SK-N-SH (cell line): ENCODE data around the gene BBOF1.

Source experiments
- CHD2 ChIP-seq: fragments of 150-350 bp; IDR thresholded peaks from 2 replicates; pipeline ENCODE4 v1.6.1; 2018; ENCODE audit warnings: low read length; ENCODE audit not compliant: partially characterized antibody
- EP300 ChIP-seq, 2 experiments: IDR thresholded peaks; 2 replicates each; pipeline versions ENCODE4 v1.4.0 to v1.6.1; 2012; ENCODE audit warnings: borderline replicate concordance in 1 of 2, low read depth in 1 of 2, low read length in 1 of 2
- MXI1 ChIP-seq: IDR thresholded peaks from 2 replicates; pipeline ENCODE4 v1.6.1; 2012; ENCODE audit warnings: mild to moderate bottlenecking, low read depth, low read length, improper control_type of control experiment
- USF2 ChIP-seq: fragments of 150-350 bp; IDR thresholded peaks from 2 replicates; pipeline ENCODE4 v1.6.1; 2017; ENCODE audit warnings: antibody characterized with exemption, low read length, low read depth, borderline replicate concordance
- YY1 ChIP-seq: IDR thresholded peaks from 2 replicates; pipeline ENCODE4 v1.4.0; 2012; ENCODE audit warnings: low read depth, mild to moderate bottlenecking
- TF ChIP-seq, protein P1 (sequence below): fragments of 200-600 bp; sonication (generic); IDR thresholded peaks from 2 replicates; pipeline ENCODE4 v1.6.1; 2017; ENCODE audit warnings: antibody characterized with exemption, mild to moderate bottlenecking, moderate library complexity
- TF ChIP-seq, protein P2 (sequence below): IDR thresholded peaks from 2 replicates; pipeline ENCODE4 v1.6.1; 2012; ENCODE audit warnings: mild to moderate bottlenecking, low read depth, low read length, moderate library complexity
- TF ChIP-seq, protein P3 (sequence below): IDR thresholded peaks from 2 replicates; pipeline ENCODE4; 2012

DNA sequence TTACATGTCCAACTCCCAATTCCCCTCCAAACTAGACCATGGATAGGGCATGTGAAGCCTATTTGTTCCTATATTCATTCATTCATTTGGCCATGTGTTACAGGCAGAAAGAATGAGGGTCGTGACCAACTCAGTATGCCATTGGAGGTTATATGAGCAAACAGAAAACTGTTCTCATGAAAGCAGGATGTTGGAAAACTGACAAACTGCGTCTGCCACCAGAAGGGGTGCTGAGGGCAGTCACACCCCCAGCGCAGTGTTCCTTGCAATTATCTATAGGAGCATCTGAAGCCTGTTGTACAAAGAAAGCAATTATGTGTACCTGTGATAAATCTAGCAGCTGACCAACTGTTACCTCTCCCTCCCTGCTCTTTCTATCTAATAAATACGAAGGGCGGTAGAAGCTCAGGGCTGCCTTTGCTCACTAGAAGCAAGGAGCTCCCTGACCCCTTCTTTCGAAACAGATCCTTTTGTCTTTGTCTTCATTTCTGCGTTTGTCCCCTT, 21.2 kb upstream of the BBOF1 start:
- TF ChIP-seq, protein P1, sequence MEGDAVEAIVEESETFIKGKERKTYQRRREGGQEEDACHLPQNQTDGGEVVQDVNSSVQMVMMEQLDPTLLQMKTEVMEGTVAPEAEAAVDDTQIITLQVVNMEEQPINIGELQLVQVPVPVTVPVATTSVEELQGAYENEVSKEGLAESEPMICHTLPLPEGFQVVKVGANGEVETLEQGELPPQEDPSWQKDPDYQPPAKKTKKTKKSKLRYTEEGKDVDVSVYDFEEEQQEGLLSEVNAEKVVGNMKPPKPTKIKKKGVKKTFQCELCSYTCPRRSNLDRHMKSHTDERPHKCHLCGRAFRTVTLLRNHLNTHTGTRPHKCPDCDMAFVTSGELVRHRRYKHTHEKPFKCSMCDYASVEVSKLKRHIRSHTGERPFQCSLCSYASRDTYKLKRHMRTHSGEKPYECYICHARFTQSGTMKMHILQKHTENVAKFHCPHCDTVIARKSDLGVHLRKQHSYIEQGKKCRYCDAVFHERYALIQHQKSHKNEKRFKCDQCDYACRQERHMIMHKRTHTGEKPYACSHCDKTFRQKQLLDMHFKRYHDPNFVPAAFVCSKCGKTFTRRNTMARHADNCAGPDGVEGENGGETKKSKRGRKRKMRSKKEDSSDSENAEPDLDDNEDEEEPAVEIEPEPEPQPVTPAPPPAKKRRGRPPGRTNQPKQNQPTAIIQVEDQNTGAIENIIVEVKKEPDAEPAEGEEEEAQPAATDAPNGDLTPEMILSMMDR = no peak
- TF ChIP-seq, protein P2, sequence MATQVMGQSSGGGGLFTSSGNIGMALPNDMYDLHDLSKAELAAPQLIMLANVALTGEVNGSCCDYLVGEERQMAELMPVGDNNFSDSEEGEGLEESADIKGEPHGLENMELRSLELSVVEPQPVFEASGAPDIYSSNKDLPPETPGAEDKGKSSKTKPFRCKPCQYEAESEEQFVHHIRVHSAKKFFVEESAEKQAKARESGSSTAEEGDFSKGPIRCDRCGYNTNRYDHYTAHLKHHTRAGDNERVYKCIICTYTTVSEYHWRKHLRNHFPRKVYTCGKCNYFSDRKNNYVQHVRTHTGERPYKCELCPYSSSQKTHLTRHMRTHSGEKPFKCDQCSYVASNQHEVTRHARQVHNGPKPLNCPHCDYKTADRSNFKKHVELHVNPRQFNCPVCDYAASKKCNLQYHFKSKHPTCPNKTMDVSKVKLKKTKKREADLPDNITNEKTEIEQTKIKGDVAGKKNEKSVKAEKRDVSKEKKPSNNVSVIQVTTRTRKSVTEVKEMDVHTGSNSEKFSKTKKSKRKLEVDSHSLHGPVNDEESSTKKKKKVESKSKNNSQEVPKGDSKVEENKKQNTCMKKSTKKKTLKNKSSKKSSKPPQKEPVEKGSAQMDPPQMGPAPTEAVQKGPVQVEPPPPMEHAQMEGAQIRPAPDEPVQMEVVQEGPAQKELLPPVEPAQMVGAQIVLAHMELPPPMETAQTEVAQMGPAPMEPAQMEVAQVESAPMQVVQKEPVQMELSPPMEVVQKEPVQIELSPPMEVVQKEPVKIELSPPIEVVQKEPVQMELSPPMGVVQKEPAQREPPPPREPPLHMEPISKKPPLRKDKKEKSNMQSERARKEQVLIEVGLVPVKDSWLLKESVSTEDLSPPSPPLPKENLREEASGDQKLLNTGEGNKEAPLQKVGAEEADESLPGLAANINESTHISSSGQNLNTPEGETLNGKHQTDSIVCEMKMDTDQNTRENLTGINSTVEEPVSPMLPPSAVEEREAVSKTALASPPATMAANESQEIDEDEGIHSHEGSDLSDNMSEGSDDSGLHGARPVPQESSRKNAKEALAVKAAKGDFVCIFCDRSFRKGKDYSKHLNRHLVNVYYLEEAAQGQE = no peak
- TF ChIP-seq MXI1 (no peak), EP300 (IDR thresholded peaks at IDR 0.05; ENCODE audit: borderline replicate concordance in 1 of 2, low read depth in 1 of 2, low read length in 1 of 2) (no peak), YY1 (no peak), USF2 (no peak), CHD2 (no peak)
- TF ChIP-seq, protein P3, sequence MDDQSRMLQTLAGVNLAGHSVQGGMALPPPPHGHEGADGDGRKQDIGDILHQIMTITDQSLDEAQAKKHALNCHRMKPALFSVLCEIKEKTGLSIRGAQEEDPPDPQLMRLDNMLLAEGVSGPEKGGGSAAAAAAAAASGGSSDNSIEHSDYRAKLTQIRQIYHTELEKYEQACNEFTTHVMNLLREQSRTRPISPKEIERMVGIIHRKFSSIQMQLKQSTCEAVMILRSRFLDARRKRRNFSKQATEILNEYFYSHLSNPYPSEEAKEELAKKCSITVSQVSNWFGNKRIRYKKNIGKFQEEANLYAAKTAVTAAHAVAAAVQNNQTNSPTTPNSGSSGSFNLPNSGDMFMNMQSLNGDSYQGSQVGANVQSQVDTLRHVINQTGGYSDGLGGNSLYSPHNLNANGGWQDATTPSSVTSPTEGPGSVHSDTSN = no peak
